Right atrium auricular region (tissue), 2 donors: ENCODE measurements around the gene MAPK14. TPM values are rescaled to one million over a fixed set of nuclear protein-coding genes. Genes with fewer than 3 reads are reported as not detected.

Experiments
- DNase-seq: peaks from one replicate; pipeline ENCODE4 v3.0.0-alpha.2; 2019; ENCODE audit warnings: low spot score
- H3K27ac ChIP-seq, 2 donors: fragments of 200-600 bp; sonication (generic); 1 replicate in 1 of 2; 2 replicates in 1 of 2; pipeline ENCODE4 v1.5.1; 2016 to 2019
- H3K27me3 ChIP-seq, 2 donors: fragments of 200-600 bp; sonication (generic); one replicate each; pipeline versions ENCODE4 v1.5.1 to v1.6.0; 2017 to 2019
- H3K36me3 ChIP-seq: fragments of 200-600 bp; sonication (generic); one replicate; pipeline ENCODE4 v1.5.1; 2016
- H3K4me1 ChIP-seq, 2 donors: fragments of 200-600 bp; sonication (generic); one replicate each; pipeline versions ENCODE4 v1.5.1 to v1.6.0; 2017 to 2019
- H3K4me3 ChIP-seq, 2 donors: fragments of 200-600 bp; sonication (generic); 1 replicate in 1 of 2; 2 replicates in 1 of 2; pipeline ENCODE4 v1.5.1; 2017 to 2019; ENCODE audit warnings: mild to moderate bottlenecking in 1 of 2, moderate library complexity in 1 of 2
- H3K9me3 ChIP-seq, 2 donors: fragments of 200-600 bp; sonication (generic); one replicate each; pipeline ENCODE4 v1.5.1; 2019
- total RNA-seq, 2 donors: library from RNA; depleted of rRNA; stranded (reverse); fragments of >200 nt; gene quantifications; one replicate each; pipeline ENCODE4 v1.1.0, GENCODE V29; 2016
- TF ChIP-seq, protein P1 (sequence below), 2 donors: fragments of 200-600 bp; sonication (generic); IDR thresholded peaks; one replicate each; pipeline ENCODE4 v1.5.1; 2019; ENCODE audit warnings: antibody characterized with exemption in 2 of 2

MAPK14 gene
- total RNA-seq, 2 donors from 2014 or later, result 39.1 to 46.7 TPM

GRCh38 chr6:36066817-36067216, 39.2 kb downstream of the MAPK14 start:
- H3K27me3 ChIP-seq, result no peaks in the 10 kb centered on the region
- TF ChIP-seq, protein P1, sequence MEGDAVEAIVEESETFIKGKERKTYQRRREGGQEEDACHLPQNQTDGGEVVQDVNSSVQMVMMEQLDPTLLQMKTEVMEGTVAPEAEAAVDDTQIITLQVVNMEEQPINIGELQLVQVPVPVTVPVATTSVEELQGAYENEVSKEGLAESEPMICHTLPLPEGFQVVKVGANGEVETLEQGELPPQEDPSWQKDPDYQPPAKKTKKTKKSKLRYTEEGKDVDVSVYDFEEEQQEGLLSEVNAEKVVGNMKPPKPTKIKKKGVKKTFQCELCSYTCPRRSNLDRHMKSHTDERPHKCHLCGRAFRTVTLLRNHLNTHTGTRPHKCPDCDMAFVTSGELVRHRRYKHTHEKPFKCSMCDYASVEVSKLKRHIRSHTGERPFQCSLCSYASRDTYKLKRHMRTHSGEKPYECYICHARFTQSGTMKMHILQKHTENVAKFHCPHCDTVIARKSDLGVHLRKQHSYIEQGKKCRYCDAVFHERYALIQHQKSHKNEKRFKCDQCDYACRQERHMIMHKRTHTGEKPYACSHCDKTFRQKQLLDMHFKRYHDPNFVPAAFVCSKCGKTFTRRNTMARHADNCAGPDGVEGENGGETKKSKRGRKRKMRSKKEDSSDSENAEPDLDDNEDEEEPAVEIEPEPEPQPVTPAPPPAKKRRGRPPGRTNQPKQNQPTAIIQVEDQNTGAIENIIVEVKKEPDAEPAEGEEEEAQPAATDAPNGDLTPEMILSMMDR (IDR thresholded peaks at IDR 0.05), result no peak
- H3K4me3 ChIP-seq, result no peak overlapping the region
- peak overlapping the region in 1 of 2 donors; percentile 73 for H3K27ac ChIP-seq
- no peaks in the 10 kb centered on the region for H3K9me3 ChIP-seq
- H3K4me1 ChIP-seq, result peaks cover 0 to 69% of the 10 kb centered on the region in 2 donors
- no peak for DNase-seq
- no peaks in the 10 kb centered on the region for H3K36me3 ChIP-seq

GRCh38 chr6:36067374-36068011, 39.9 kb downstream of the MAPK14 start:
- no peak for DNase-seq
- Histone ChIP-seq H3K4me1 (peaks cover 0 to 69% of the 10 kb centered on the region in 2 donors), H3K9me3 (no peaks in the 10 kb centered on the region), H3K36me3 (no peaks in the 10 kb centered on the region), H3K27ac (peak overlapping the region in 1 of 2 donors; percentile 73), H3K27me3 (no peaks in the 10 kb centered on the region), H3K4me3 (no peak overlapping the region)
- TF ChIP-seq, protein P1 (IDR thresholded peaks at IDR 0.05), result no peak

GRCh38 chr6:36068012-36068392, 40.4 kb downstream of the MAPK14 start:
- no peak for DNase-seq
- H3K4me1 ChIP-seq, result peaks cover 0 to 67% of the 10 kb centered on the region in 2 donors
- TF ChIP-seq, protein P1 (IDR thresholded peaks at IDR 0.05), result no peak
- peaks cover 4% of the 10 kb centered on the region for H3K36me3 ChIP-seq
- H3K27ac ChIP-seq, result peak overlapping the region in 1 of 2 donors; percentile 73
- H3K4me3 ChIP-seq, result no peak overlapping the region
- no peaks in the 10 kb centered on the region for H3K9me3 ChIP-seq
- H3K27me3 ChIP-seq, result no peaks in the 10 kb centered on the region

- Histone ChIP-seq H3K36me3 (peaks cover 5% of the 10 kb centered on the region), H3K4me1 (peaks cover 0 to 61% of the 10 kb centered on the region in 2 donors), H3K9me3 (no peaks in the 10 kb centered on the region), H3K27me3 (no peaks in the 10 kb centered on the region), H3K27ac (no peak overlapping the region), H3K4me3 (no peak overlapping the region)
- TF ChIP-seq, protein P1 (IDR thresholded peaks at IDR 0.05), result no peak
- DNase-seq, result no peak
Measured at GRCh38 chr6:36068586-36068985, 41.0 kb downstream of the MAPK14 start.

DNA sequence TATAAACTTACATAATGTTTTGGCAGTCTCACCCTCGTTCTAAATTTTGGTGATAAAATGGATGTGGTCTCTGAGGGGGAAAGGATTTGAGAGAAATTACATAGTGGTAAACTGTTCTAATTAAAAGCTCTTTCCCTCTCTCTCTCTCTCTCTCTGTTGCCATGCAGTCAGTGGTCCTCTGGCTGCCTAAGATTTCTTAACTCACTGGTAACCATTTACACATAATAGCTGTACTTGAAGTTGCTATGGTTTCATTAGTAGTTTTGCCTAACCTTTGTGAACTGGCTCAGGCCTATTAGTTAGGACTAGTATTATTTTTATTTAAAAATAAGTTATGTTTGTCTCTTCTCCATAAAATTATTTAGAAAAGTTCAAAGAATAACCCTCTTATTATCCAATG, 42.0 kb downstream of the MAPK14 start:
- Histone ChIP-seq H3K27ac (no peak overlapping the region), H3K9me3 (no peaks in the 10 kb centered on the region), H3K27me3 (no peaks in the 10 kb centered on the region), H3K36me3 (peaks cover 5% of the 10 kb centered on the region), H3K4me3 (no peak overlapping the region), H3K4me1 (peaks cover 0 to 51% of the 10 kb centered on the region in 2 donors)
- TF ChIP-seq, protein P1 (IDR thresholded peaks at IDR 0.05), result no peak
- no peak for DNase-seq

DNA sequence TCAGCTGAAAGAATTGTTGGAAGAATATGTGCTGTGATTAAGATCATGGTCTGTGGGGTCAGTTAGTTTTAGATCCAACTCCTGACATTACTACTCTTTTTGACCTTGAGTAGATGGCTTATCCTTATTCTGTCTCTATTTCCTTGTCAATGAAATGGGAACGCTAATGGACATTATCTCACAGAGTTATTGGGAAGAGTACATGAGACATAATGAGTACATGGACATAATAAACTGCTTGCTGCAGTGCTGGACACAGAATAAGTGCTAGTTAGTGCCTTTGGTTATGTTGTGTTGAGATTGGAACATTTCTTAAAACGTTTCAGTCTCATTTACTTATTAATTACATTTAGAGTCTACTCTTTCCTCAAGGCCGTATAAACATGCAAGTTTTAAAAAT, 42.6 kb downstream of the MAPK14 start:
- H3K27ac ChIP-seq, result no peak overlapping the region
- H3K4me1 ChIP-seq, result peaks cover 0 to 45% of the 10 kb centered on the region in 2 donors
- no peak for DNase-seq
- H3K4me3 ChIP-seq, result no peak overlapping the region
- peaks cover 5% of the 10 kb centered on the region for H3K36me3 ChIP-seq
- TF ChIP-seq, protein P1 (IDR thresholded peaks at IDR 0.05), result no peak
- no peaks in the 10 kb centered on the region for H3K27me3 ChIP-seq
- H3K9me3 ChIP-seq, result no peaks in the 10 kb centered on the region
